ENCODE results near the gene SLC7A9.

DNA sequence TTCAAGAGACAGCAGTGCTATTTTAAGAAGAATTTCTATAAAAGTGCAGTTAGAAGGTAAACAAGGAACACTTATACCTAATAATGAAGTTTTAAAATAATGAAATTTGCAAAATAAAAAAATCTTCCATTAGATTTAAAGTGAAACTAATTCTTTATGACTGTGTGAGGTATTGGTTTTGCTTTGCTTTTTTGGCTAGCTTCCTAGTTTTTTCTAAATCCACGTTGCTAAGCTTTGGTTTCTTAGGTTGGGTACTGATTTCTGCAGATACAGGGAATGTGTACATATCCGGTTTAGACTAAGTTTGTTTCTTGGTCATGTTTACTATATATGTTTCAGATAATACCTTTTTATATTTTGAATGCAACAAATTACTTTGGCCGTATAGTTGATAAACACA lies 59.8 kb downstream of the SLC7A9 start:
- no peak for TF ChIP-seq POLR2A (IDR thresholded peaks at IDR 0.05)
- TF ChIP-seq, protein P1, sequence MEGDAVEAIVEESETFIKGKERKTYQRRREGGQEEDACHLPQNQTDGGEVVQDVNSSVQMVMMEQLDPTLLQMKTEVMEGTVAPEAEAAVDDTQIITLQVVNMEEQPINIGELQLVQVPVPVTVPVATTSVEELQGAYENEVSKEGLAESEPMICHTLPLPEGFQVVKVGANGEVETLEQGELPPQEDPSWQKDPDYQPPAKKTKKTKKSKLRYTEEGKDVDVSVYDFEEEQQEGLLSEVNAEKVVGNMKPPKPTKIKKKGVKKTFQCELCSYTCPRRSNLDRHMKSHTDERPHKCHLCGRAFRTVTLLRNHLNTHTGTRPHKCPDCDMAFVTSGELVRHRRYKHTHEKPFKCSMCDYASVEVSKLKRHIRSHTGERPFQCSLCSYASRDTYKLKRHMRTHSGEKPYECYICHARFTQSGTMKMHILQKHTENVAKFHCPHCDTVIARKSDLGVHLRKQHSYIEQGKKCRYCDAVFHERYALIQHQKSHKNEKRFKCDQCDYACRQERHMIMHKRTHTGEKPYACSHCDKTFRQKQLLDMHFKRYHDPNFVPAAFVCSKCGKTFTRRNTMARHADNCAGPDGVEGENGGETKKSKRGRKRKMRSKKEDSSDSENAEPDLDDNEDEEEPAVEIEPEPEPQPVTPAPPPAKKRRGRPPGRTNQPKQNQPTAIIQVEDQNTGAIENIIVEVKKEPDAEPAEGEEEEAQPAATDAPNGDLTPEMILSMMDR (IDR thresholded peaks at IDR 0.05): no peak
